T-helper 2 cell treated with Interferon-gamma antibody and Interleukin-4, amounts not matched to agents 5 μg/mL and 100 μg/mL, for 36 hours (primary cell): ENCODE data around the gene FCGR3B.
"Not testable (repeated sequence)": the region's sequence is repeated elsewhere in the genome, so short reads cannot be mapped to it uniquely, and the experiment has no call there.

Experiments used
- DNase-seq: peaks from one replicate; pipeline ENCODE4 v3.0.0; 2021; ENCODE audit warnings: low spot score
- H3K27ac Mint-ChIP-seq: one replicate; pipeline ENCODE4 v1.8.0; 2021; ENCODE audit warnings: mild to moderate bottlenecking, mixed read lengths
- H3K27me3 Mint-ChIP-seq: one replicate; pipeline ENCODE4 v1.8.0; 2021; ENCODE audit warnings: low read depth, mixed read lengths
- H3K36me3 Mint-ChIP-seq: one replicate; pipeline ENCODE4 v1.8.0; 2021; ENCODE audit warnings: low read depth, mixed read lengths
- H3K4me1 Mint-ChIP-seq: one replicate; pipeline ENCODE4 v1.8.0; 2021; ENCODE audit warnings: low read depth, mixed read lengths
- H3K4me3 Mint-ChIP-seq: one replicate; pipeline ENCODE4 v1.8.0; 2022; ENCODE audit warnings: mild to moderate bottlenecking, moderate library complexity, mixed read lengths
- H3K9me3 Mint-ChIP-seq: one replicate; pipeline ENCODE4 v1.8.0; 2021; ENCODE audit warnings: mixed read lengths

The FCGR3B gene

GRCh38 chr1:161624605-161625004 lies 6.4 kb downstream of the FCGR3B start:
- not testable (repeated sequence) for H3K27ac Mint-ChIP-seq, H3K36me3 Mint-ChIP-seq, H3K9me3 Mint-ChIP-seq, H3K27me3 Mint-ChIP-seq, H3K4me3 Mint-ChIP-seq, DNase-seq
- peaks cover 37% of the 10 kb centered on the region for H3K4me1 Mint-ChIP-seq

DNA sequence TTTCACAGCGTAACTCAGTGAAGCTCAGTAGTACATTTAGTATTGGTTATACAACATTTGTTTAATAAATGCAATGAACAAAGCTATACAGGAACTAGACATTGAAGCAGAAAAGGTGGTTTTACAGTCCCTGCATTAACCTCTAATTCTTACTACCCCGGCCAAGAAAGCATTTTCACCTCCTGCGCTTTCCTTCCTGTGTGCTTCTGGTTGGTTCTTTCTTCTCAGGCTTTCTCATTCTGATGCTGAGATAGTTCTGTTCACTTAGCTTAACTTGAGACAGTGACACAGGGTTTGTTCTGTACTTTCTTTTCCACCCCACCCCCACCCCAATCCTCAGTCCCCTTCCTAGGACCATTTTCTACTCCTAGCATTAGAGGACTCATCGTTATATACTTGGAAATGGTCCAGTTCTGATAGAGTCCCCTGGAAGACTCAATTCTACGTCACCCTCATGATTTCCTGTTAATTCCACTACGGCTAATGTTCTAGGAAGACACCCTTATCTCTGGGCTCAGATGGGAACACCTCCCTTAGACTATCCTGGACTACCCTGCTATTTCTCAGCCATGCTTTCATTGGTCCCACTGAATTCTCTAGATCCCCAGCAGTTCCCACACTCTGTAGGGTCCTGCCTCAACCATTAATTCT lies 7.5 kb downstream of the FCGR3B start:
- H3K27ac Mint-ChIP-seq: peak overlapping the region; percentile 88
- not testable (repeated sequence) for H3K9me3 Mint-ChIP-seq, DNase-seq, H3K36me3 Mint-ChIP-seq, H3K27me3 Mint-ChIP-seq
- H3K4me3 Mint-ChIP-seq: peak overlapping the region; percentile 76
- peaks cover 38% of the 10 kb centered on the region for H3K4me1 Mint-ChIP-seq

DNA sequence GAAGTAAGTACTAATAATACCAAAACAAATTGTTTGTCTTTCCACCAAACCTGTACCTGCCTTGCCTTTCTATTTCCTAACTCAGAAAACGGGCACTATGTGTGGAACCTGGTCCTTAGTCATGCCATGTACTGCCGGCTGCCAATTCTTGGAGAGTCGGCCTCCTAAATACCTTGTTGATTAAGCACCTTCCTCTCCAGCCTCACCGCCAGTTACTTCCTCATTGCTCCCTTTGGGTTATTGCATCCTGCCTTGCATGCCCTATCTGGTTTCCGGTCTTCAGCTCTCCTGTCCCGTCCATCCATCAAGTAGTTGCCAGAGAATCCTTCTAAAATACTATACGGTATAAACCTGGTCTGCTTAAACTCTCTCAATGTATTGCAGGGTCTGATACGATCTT lies 8.9 kb downstream of the FCGR3B start:
- not testable (repeated sequence) for H3K27me3 Mint-ChIP-seq, DNase-seq, H3K9me3 Mint-ChIP-seq, H3K36me3 Mint-ChIP-seq
- Mint-ChIP-seq H3K27ac (peak overlapping the region; percentile 96), H3K4me3 (peak overlapping the region; percentile 92), H3K4me1 (peaks cover 38% of the 10 kb centered on the region)

DNA sequence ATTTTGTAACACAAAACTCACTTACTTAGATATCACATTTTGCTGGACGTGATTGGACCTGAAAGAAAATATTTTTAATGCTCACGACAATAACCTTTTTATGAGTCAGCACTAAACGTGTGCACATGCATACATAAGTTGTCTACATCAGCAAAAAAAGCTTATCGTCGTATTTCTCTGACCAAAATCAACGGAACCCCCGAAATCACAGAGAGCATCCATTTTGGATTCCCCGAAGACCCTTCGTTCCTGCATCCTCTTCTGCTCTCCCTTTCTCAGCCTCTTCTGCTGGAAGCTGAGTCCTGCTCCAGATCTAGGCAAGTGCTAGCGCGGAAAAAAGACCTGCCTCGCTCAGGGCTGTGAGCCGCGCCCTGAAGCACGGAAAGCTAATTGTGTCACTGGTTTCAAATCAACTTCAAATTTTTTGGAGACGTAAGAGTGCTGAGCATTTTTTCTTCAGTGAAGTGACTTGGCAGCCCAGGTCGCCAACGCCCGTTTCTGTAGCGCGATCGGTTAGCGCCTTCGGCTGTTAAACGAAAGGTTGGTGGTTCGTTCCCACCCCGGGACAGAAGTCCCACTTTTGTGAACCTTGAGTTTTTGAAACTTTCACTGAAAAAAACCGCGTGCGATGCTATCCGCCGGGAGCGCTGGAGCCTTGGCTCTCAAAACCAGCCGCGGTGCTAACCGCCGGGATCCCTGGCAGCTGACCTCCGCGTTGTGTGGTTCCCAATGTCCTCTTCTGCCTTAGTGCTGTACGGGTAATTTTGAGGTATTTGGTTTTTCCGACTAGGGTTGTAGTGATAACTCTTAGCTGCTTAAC lies 9.6 kb downstream of the FCGR3B start:
- H3K27me3 Mint-ChIP-seq, H3K36me3 Mint-ChIP-seq, H3K9me3 Mint-ChIP-seq: not testable (repeated sequence)
- Mint-ChIP-seq H3K4me3 (peak overlapping the region; percentile 92), H3K4me1 (peaks cover 37% of the 10 kb centered on the region), H3K27ac (peak overlapping the region; percentile 96)
- DNase-seq: peak; percentile 84

GRCh38 chr1:161620399-161620798 lies 10.6 kb downstream of the FCGR3B start:
- not testable (repeated sequence) for H3K9me3 Mint-ChIP-seq, H3K27me3 Mint-ChIP-seq, H3K36me3 Mint-ChIP-seq, H3K27ac Mint-ChIP-seq, DNase-seq
- peak overlapping the region; percentile 50 for H3K4me3 Mint-ChIP-seq
- H3K4me1 Mint-ChIP-seq: peaks cover 36% of the 10 kb centered on the region

DNA sequence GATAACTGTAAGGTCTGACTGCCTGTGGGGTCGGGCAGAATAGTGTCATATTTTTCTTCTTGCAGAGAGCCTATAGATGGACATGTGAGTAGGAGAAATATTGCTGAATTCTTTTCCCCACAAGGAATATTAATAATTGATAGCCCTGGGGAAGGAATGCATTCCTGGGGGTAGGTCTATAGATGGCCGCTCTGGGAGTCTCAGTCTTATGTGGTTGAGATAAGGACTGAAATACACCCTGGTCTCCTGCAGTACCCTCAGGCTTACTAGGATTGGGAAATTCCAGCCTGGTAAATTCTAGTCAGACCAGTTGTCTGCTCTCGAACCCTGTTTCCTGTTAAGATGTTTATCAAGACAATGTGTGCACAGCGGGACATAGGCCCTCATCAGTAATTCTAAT lies 12.5 kb downstream of the FCGR3B start:
- not testable (repeated sequence) for DNase-seq, H3K4me3 Mint-ChIP-seq, H3K27ac Mint-ChIP-seq, H3K9me3 Mint-ChIP-seq, H3K36me3 Mint-ChIP-seq, H3K27me3 Mint-ChIP-seq
- H3K4me1 Mint-ChIP-seq: peaks cover 24% of the 10 kb centered on the region

GRCh38 chr1:161616417-161616816 lies 14.6 kb downstream of the FCGR3B start:
- not testable (repeated sequence) for H3K9me3 Mint-ChIP-seq, DNase-seq, H3K36me3 Mint-ChIP-seq, H3K27me3 Mint-ChIP-seq, H3K27ac Mint-ChIP-seq, H3K4me3 Mint-ChIP-seq
- H3K4me1 Mint-ChIP-seq: peaks cover 28% of the 10 kb centered on the region

DNA sequence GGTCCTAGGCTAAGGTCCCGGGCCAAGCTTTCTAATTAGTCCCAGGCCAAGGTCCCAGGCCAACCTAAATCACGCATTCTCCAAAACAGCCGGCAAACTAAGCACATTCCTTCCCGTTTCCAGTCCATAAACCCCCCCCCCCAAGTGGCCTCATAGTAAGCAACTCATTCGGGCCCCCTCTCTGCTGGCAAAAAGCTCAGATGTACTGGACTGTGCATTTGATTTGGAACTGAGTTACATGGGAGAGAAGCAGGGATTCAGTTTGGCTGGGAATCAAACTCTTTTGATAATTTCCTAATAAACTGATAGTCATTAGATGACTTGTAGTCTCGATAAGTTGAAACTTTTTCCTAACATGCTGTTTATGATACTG lies 17.8 kb downstream of the FCGR3B start:
- H3K36me3 Mint-ChIP-seq, DNase-seq, H3K9me3 Mint-ChIP-seq: not testable (repeated sequence)
- peak overlapping the region; percentile 94 for H3K4me3 Mint-ChIP-seq
- H3K27ac Mint-ChIP-seq: peak overlapping the region; percentile 92
- H3K4me1 Mint-ChIP-seq: peaks cover 23% of the 10 kb centered on the region
- H3K27me3 Mint-ChIP-seq: peaks cover 15% of the 10 kb centered on the region

DNA sequence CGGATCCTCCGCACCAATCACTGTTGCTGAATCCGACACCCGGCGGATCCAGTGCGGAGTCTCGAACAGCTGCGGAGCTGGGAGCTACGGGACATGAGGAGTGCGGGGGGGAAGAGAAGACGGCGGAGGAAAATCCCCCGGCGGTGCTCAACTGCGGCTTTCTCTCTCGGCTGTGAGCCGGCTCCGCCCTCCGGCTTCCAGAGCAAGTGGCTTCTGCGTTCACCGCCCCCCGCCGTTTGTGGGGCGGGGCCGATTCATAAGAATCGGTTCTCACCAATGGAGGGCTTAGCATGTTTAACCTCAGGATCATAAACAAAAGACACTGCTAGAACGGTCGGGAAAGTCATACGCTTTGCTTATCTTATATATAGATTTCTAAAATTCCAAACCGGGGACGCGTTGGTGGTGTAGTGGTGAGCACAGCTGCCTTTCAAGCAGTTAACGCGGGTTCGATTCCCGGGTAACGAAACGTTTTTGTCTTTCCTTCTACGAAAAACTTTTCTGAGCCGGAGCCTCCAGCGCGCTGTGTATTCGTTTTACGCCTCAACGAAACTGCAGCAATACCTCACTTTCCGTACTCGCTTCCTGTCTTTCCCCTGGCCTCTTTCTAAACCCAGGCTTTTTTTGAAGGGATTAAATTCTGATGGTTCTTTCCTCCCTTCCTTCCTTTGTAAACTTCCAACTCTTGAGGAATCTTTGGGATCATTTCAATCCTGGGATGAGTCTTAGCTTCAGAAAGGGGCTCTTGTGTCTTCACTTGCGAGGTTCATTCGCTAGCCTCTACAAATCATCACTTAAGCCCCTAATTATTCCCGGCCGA lies 18.4 kb downstream of the FCGR3B start:
- peaks cover 17% of the 10 kb centered on the region for H3K27me3 Mint-ChIP-seq

GRCh38 chr1:161611866-161612321 lies 19.1 kb downstream of the FCGR3B start:
- DNase-seq, H3K36me3 Mint-ChIP-seq, H3K9me3 Mint-ChIP-seq: not testable (repeated sequence)
- H3K4me3 Mint-ChIP-seq: peak overlapping the region; percentile 94
- H3K4me1 Mint-ChIP-seq: peaks cover 21% of the 10 kb centered on the region
- peaks cover 19% of the 10 kb centered on the region for H3K27me3 Mint-ChIP-seq
- H3K27ac Mint-ChIP-seq: peak overlapping the region; percentile 92

More for the DNA sequence above, 18.4 kb downstream of the FCGR3B start:
- not testable (repeated sequence) for H3K36me3 Mint-ChIP-seq, H3K9me3 Mint-ChIP-seq
- Mint-ChIP-seq H3K4me3 (peak overlapping the region; percentile 94), H3K27ac (peak overlapping the region; percentile 92), H3K4me1 (peaks cover 23% of the 10 kb centered on the region)
- DNase-seq: peak; percentile 91

DNA sequence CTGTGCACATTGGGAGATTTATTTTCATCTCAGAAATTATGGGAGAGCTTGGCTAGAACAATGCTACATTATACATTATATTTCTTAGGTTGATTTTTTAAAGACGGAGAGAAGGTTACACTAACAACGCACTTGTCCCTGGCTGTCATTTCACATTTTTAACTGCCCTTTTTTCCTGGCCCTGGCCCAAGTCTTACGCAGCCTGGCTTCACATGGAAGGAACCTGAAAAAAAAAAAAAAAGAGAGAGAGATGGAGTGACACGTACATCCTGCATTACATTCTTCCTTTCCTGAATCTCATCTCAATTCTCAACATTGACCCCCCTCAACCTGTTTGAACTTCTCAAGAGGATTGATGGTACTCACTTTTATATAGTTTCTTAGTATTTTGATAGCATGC lies 20.8 kb downstream of the FCGR3B start:
- not testable (repeated sequence) for H3K9me3 Mint-ChIP-seq, H3K36me3 Mint-ChIP-seq

DNA sequence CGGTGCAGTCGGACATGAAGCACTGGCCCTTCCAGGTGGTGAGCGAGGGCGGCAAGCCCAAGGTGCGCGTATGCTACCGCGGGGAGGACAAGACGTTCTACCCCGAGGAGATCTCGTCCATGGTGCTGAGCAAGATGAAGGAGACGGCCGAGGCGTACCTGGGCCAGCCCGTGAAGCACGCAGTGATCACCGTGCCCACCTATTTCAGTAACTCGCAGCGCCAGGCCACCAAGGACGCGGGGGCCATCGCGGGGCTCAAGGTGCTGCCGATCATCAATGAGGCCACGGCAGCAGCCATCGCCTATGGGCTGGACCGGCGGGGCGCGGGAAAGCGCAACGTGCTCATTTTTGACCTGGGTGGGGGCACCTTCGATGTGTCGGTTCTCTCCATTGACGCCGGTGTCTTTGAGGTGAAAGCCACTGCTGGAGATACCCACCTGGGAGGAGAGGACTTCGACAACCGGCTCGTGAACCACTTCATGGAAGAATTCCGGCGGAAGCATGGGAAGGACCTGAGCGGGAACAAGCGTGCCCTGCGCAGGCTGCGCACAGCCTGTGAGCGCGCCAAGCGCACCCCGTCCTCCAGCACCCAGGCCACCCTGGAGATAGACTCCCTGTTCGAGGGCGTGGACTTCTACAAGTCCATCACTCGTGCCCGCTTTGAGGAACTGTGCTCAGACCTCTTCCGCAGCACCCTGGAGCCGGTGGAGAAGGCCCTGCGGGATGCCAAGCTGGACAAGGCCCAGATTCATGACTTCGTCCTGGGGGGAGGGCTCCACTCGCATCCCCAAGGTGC lies 24.2 kb downstream of the FCGR3B start:
- peaks cover 38% of the 10 kb centered on the region for H3K27me3 Mint-ChIP-seq
- H3K4me1 Mint-ChIP-seq, DNase-seq, H3K4me3 Mint-ChIP-seq, H3K9me3 Mint-ChIP-seq, H3K36me3 Mint-ChIP-seq, H3K27ac Mint-ChIP-seq: not testable (repeated sequence)

More for the DNA sequence above, 20.8 kb downstream of the FCGR3B start:
- Mint-ChIP-seq H3K4me1 (peaks cover 21% of the 10 kb centered on the region), H3K27me3 (peaks cover 23% of the 10 kb centered on the region)
- H3K4me3 Mint-ChIP-seq, DNase-seq, H3K27ac Mint-ChIP-seq: not testable (repeated sequence)

- H3K27ac Mint-ChIP-seq, H3K4me1 Mint-ChIP-seq, H3K4me3 Mint-ChIP-seq, H3K9me3 Mint-ChIP-seq, H3K36me3 Mint-ChIP-seq, DNase-seq: not testable (repeated sequence)
- H3K27me3 Mint-ChIP-seq: peaks cover 38% of the 10 kb centered on the region
These were observed 25.0 kb downstream of the FCGR3B start for GRCh38 chr1:161605762-161606540.
